B cell (primary cell): ENCODE results near the gene NEO1.

Experiments used
- EZH2 ChIP-seq: IDR thresholded peaks from 2 replicates; pipeline ENCODE4 v1.6.1; 2012; ENCODE audit warnings: borderline replicate concordance, low read depth, mild to moderate bottlenecking, moderate library complexity, low read length; ENCODE audit not compliant: insufficient read depth, poor library complexity, severe bottlenecking
- TF ChIP-seq, protein P1 (sequence below): fragments of 200-600 bp; IDR thresholded peaks from one replicate; pipeline ENCODE4 v1.8.0; 2022; ENCODE audit warnings: antibody characterized with exemption, mild to moderate bottlenecking

DNA sequence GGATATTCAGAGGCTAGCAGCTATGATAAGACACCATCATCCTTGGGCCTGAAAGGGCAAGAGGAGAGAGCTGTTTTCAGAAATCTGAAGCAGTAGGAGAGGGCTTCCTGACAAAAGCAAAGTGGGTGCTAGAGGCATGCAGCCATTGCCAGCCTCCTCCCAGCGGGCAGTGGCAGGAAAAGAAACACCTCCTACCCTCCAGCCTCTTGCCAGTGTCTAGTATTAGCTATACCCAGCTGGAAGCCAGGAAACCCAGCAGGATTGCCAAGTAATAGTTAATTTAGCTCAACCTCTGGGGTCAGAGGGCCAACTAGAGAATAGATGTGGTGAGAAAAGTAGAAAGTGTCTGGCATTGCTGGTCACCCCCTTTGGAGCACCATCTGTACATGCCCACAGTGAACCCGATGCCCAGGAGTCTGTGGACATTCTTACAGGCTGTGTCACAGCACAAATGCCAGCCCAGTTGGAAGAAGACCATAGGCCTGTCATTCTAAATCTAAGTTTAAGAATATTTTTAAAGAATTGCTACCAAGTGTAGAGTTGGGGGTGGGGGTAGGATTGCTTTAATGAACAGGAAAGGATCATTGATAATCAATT, 231.2 kb downstream of the NEO1 start:
- TF ChIP-seq, protein P1, sequence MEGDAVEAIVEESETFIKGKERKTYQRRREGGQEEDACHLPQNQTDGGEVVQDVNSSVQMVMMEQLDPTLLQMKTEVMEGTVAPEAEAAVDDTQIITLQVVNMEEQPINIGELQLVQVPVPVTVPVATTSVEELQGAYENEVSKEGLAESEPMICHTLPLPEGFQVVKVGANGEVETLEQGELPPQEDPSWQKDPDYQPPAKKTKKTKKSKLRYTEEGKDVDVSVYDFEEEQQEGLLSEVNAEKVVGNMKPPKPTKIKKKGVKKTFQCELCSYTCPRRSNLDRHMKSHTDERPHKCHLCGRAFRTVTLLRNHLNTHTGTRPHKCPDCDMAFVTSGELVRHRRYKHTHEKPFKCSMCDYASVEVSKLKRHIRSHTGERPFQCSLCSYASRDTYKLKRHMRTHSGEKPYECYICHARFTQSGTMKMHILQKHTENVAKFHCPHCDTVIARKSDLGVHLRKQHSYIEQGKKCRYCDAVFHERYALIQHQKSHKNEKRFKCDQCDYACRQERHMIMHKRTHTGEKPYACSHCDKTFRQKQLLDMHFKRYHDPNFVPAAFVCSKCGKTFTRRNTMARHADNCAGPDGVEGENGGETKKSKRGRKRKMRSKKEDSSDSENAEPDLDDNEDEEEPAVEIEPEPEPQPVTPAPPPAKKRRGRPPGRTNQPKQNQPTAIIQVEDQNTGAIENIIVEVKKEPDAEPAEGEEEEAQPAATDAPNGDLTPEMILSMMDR: no peak
- TF ChIP-seq EZH2: no peak
